Suppressor macrophage treated with lipopolysaccharide for 1 hour (primary cell): ENCODE data around the gene SETD4.
A peak's percentile ranks its signal among the peaks of the same experiment; 100 is the strongest.

Experiments used
- DNase-seq, 3 donors: peaks; one replicate each; pipeline ENCODE4 v3.0.0-alpha.2; 2020 to 2022

SETD4 gene

GRCh38 chr21:36004441-36004840 lies 55.9 kb downstream of the SETD4 start:
- no peak for DNase-seq

GRCh38 chr21:36003776-36004175 lies 56.5 kb downstream of the SETD4 start:
- DNase-seq: no peak

DNA sequence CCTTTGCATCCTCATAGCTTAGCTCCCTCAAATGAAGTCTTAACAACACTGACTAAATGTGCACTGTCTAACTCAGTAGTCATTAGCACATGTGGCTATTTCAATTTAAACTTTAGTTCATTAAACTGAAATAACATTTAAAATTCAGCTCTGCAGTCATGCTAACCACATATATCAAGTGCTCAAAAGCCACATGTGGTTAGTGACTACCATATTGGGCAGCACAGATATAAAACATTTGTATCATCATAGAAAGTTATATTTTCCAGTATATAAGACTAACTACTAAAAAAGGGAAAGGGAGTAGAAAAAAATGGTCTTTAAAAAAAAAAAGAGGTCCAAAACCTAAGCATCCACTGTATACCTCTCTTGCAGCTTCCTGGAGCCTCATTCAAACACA lies 64.1 kb downstream of the SETD4 start:
- DNase-seq: no peak

- DNase-seq: no peak
Measured at GRCh38 chr21:35995522-35996088, 64.7 kb downstream of the SETD4 start.

DNA sequence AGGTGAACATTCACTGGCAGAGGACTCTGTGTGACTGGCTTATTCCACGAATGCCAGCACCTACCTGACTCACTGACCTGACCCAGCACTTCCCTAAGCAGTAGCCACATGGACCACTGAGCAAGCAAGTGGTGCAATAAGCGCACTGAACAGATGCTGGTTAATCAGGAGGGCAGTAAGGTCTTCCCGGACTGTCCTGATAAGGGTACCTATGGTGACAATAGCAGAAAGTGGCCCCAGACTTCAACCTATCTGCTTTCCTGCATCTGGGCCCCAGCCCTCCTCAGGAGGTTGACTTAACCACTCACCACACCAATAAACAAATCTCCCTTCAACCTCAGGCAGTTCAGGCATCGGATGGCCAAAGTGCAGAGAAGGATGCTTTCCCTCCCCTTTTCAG lies 65.7 kb downstream of the SETD4 start:
- DNase-seq: no peak

DNA sequence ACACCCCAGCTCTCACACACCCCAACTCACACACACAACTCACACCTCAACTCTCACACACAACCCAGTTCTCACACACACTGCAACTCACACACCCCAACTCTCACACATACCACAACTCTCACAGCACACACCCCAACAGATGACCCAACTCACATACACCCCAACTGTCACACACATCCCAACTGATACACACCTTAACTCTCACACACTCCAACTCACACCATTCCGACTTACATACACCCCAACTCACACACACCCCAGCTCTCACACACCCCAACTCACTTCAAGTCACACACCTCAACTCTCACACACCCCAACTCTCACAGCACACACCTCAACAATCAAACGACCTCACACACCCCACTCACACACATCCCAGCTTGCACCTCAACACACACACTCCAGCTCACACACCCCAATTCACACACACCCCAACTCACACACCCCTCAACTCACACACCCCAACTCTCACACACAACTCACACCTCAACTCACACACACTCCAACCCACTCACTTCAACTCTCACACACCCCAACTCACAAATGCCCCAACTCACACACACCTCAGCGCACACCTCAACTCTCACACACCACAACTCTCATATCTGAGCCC lies 66.3 kb downstream of the SETD4 start:
- no peak for DNase-seq

GRCh38 chr21:35991131-35991530 lies 69.2 kb downstream of the SETD4 start:
- no peak for DNase-seq

- DNase-seq: no peak
Measured at GRCh38 chr21:35990609-35991008, 69.7 kb downstream of the SETD4 start.

DNA sequence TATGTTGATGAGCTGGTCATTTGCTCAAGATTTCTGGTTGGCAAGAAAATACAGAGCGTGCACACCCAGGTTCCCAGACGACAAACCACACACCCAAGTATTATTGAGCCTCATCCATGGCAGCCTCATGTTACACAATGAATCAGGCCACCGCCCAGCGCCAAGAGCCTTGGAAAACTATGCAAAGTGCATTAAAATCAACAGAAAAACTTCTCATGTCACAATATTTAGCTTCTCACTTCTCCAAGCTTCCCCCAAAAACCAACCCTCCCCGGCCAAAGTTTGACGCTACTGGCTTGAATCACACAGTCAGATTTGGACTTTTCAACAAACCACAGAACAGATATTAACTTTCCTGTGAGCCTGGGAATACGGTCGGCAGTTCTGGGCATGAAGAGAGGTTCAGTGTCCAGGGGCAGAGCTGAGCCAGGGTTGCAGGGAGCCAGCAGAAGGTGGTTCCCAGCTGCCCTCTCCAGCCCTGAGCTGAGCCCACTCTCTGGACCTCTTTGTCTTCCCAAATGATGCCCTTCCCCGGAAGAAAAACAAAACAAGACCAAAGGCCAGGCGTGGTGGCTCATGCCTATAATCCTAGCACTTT lies 71.1 kb downstream of the SETD4 start:
- DNase-seq: peak; percentile 4 to 26 (median 7)

DNA sequence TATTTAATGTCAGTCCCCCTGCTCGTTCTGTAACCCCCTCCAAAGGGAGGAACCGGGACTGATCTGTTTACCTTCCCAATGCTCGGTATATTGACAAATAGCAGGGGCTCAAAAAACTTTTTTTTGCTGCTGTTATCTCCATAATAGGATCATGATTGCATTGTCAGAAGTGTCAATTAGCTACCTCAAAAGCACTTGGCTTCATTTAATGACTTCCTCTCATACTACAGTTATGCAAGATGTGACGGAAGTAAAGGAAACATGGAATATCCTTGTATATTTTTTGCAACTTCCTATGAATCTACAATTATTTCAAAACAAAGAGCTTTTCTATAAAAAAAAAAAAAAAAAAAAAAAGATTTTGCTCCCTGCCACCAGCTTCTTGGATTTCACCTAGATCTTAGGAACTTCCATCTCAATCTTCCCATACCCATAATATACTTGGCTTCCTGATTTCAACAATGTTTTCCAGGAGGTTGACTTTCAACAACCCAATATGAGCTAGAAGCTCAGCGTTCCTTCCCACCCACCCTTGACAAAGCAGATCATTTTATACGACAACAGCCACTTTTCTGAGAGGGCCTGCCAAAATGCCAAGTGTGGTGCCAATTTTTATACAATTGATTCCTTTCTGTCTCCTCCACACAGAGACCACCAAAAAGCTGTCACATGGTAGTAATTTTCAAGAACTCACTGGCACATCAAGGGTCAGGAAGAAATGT lies 71.7 kb downstream of the SETD4 start:
- peak; percentile 21 to 77 (median 39) for DNase-seq

- no peak for DNase-seq
Measured at GRCh38 chr21:35987475-35987874, 72.9 kb downstream of the SETD4 start.

DNA sequence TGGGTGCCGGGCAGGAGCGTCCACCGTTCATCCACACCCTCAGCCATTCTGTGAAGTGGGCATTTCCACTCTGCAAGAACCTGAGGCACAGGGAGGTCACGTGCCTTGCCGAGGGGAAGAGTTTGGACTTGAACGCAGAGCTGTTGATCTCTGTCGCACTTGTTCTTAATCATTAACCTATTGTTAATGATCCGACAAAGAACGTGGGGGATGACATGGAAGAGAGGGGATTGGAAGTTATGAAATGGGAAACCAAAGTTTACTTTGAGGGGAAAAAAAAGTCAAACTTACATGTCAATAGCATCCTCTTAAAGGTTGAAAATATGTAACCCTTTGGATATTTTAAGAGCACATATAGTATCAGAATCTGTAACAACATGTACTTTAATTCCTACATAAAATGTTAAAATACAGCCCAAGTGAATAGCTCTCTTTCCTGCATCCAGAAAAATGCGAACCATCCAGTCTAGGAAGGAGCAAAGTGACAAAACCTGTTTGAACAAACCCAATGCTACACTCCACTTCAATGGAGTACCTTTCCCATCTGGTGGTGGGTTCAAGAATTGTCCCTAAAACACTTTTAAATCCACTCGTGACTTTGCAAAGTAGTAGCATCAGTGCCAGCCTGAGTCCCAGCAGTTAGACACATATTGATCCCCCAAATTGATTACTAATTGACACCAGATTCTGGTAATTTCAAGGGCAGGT lies 75.5 kb downstream of the SETD4 start:
- no peak for DNase-seq
